GM12872 (cell line): ENCODE measurements around the gene NDUFA13.

Source experiments
- TF ChIP-seq, protein P1 (sequence below): IDR thresholded peaks from 3 replicates; pipeline ENCODE4 v1.5.1; 2011; ENCODE audit warnings: low read depth, mild to moderate bottlenecking, low read length, moderate library complexity; ENCODE audit not compliant: insufficient read depth

NDUFA13 gene

DNA sequence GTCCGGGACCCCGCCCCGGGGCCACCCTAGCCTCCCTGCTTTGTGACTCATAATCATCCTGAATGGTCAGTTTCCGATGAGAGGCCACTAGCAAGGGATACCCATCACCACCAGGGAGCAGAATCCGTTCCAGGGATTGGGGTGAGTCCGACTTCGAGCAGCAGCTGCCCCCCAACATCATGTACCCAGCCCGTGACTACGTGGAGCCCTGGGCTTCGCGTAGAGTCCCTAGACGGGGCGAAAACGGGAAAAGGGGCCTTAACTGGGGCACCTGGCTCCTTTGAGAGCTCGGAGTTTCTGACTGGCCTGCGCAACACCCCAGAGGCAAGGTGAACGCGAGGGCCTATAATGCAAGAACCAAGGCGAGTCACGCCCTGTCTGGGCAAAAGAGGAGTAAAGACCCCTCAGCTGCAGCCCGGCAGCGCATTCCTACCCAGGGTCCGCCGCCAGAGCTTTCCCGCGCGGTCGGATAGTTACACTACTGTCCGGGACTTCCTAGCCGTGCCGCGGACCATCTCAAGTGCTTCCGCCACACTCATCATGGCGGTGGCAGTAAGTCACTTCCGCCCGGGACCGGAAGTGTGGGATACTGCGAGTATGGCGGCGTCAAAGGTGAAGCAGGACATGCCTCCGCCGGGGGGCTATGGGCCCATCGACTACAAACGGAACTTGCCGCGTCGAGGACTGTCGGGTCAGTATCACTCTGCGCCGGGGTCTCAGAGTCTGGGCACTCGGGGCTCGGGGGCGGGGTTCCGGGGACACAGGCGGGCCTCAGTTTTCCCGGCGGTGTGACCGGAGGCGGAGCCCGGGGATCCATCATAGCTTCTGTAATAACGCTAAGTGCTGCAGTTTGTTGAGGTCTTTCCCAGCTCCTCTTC lies at the start of gene NDUFA13:
NDUFA13 (plus strand) TSS at position 584 of the 878 bp plus-strand sequence; CDS start at position 598, 14 bp downstream.
- TF ChIP-seq, protein P1, sequence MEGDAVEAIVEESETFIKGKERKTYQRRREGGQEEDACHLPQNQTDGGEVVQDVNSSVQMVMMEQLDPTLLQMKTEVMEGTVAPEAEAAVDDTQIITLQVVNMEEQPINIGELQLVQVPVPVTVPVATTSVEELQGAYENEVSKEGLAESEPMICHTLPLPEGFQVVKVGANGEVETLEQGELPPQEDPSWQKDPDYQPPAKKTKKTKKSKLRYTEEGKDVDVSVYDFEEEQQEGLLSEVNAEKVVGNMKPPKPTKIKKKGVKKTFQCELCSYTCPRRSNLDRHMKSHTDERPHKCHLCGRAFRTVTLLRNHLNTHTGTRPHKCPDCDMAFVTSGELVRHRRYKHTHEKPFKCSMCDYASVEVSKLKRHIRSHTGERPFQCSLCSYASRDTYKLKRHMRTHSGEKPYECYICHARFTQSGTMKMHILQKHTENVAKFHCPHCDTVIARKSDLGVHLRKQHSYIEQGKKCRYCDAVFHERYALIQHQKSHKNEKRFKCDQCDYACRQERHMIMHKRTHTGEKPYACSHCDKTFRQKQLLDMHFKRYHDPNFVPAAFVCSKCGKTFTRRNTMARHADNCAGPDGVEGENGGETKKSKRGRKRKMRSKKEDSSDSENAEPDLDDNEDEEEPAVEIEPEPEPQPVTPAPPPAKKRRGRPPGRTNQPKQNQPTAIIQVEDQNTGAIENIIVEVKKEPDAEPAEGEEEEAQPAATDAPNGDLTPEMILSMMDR = 0 out of 3 replicates have a peak, but pooled peaks have one; percentile 15

DNA sequence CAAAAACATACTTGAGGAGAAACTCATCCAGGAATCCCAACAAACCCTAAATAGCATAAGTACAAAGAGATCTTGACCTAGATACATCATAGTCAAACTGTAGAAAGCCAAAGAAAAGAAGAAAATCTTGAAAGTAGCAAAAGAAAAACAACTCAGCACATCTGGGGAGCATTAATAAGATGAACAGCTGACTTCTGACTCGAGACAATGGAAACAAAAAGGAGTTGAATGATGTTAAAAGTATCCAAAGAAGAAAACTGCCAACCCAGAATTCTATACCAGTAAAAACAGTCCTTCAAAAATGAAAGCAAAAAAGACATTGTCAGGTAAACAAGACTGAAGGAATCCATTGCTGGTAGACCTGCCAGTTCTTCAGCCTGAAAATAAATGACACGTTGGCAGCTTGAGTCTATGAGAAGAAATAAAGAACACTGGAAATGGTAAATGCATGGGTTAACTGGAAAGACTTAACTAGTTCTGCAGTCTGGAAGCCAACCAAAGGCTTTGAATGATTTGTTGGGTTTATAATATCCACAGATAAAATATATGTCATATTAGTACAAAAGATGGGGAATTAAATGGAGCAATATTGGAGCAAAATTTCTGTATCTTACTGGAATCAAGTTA lies 47.5 kb upstream of the NDUFA13 start:
- TF ChIP-seq, protein P1 = no peak

GRCh38 chr19:19470579-19470978 lies 45.4 kb upstream of the NDUFA13 start:
- TF ChIP-seq, protein P1 = no peak

GRCh38 chr19:19471682-19472081 lies 44.3 kb upstream of the NDUFA13 start:
- TF ChIP-seq, protein P1 = no peak

- TF ChIP-seq, protein P1 = no peak
These were observed 40.8 kb upstream of the NDUFA13 start for GRCh38 chr19:19475015-19475765.

GRCh38 chr19:19475849-19476828 lies 39.9 kb upstream of the NDUFA13 start:
- TF ChIP-seq, protein P1 = peak; percentile 43; the same call in 2 of the 3 replicates
